Epidermal melanocyte (primary cell): ENCODE data around the gene TFRC.
"Not testable (repeated sequence)": the region's sequence is repeated elsewhere in the genome, so short reads cannot be mapped to it uniquely, and the experiment has no call there.

Source experiments
- DNase-seq: peaks from one replicate; pipeline ENCODE4 v3.0.0; 2011; ENCODE audit warnings: low spot score; ENCODE audit not compliant: insufficient read length

The TFRC gene

DNA sequence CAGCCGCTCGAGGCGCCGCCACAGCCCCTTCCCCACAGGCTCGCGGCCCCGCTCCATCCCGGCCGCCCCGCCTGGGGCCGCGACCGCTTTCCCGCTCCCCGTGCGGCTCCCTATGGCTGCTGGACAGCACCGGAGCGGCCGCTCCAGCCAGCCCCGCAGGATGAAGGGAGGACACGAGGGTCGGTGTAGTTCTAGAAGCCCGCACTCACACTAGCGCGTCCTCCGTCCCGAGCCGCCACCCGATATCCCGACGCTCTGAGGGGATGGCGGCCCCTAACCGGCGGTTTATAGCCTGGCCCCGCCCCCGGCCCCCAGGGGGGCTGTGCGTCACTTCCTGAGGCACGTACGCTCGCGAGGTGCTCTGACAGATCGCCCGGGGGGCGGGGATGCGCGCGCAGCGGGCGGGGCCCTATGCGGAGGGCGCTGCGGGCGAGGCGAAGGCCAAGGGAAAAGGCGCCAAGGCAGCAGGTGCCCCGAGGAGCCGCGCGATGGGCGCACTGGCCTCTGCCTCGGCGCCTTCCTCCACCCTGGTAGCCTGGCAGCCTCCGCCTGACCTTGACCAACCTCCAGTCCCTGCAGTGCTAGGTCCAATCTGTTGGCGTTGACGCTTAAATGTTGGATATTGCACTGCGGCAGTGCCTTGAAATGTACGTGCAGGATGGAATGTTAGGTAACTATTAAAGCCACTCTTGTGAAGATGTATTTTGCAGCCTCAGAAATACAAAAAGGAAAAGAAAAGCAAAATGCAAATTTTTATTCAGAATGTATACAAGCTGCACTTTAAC lies at the start of gene TFRC:
TFRC (minus strand) TSS at position 257 of the 785 bp plus-strand sequence. CDS start 4,991 bp downstream, outside the sequence.
- peak; percentile 94 for DNase-seq

DNA sequence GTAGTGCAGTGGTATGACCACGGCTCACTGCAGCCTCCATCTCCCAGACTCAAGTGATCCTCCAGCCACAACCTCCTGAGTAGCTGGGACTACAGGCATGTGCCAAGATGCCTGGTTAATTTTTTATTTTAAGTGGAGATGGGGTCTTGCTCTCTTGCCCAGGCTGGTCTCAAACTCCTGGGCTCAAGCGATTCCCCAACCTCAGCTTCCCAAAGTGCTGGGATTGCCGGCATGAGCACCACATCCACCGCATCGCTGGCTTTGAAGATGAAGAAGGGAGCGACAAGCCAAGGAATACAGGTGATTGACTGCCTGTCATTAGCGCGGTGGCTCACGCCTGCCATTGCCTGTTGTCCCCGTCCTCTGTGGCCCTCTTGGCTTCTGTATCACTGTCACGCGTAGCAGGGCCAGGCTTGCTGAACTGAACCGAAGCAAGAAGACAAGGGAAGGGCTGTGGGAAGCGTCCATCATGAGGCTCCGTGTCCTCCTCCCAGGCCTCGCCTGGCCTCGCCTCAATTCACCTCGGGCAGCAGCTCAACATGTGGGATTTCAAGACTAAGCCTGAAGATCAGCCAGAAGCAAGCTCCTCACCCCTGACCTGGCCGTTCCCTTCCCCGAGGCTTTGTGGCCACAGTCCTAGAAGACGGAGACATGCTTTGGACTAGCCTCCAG lies 46.4 kb upstream of the TFRC start:
- no peak for DNase-seq

DNA sequence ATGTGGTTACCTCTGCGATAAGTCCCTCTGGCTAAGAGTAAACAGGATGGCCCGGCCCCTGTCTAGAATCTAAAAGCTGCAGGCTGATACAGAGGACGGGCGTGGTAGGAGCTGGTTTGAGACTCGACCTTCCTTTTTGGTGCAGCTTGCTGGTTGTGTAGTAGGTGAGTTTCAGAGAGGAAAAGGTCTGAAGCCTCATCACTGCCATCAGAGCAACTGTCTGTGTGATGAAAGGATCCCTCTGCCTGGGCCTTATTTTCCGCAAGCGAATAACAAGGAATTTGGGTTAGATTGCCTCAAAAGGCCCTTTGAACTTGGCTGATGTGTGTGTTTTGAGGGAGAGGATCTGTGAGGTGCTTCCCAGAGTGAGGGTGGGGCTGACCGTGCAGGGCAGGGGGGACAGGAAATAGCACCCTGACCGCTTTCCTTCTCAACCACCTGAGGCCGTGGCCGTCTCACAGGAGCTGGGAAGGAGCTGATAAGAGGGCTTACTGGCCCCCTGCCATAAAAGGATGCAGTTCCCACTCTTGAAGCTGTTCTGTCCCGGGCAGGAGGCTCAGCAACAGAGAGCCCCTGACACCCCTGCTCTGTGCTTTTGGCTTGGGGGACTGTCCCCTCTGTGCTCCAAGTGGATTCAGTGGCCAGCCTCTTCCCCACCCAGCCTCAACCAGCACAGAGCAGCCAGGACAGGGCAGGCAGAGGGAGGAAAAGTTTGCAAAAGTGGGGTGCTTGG lies 45.6 kb upstream of the TFRC start:
- DNase-seq: no peak

DNA sequence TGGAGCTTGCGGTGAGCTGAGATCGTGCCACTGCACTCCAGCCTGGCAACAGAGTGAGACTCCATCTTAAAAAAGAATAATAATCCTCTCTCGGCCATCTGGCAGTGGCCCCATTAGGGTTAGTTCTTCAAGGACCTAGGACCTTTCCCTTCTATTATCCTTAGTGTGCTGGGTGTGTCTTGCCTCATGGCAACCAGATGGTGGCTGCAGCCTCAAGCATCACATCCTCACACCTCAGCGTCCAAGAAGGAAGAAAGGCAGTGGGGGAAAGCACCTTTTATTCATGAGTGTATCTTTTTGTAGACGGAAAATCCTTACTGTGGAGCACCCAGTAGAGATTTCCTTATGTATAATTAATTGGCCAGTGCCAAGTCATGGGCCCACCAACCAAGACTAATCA lies 42.7 kb upstream of the TFRC start:
- DNase-seq: no peak

DNA sequence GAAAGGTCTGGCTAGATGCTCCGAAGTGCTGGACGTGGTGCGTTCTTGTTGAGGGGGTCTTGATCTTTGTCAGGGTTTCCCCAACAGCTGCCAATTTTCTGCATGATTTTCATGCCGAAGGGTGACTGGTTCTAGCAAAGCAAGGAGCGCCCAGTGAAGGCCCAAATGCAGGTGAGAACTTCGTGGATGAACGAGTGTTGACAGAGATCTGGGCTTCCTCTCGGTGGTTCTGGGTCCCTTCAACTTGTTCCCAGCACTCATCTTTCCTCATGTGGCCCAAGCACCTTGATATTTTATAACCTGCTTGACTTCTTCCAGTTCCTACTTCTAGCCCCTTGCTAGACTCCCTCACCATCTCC lies 40.8 kb upstream of the TFRC start:
- no peak for DNase-seq

DNA sequence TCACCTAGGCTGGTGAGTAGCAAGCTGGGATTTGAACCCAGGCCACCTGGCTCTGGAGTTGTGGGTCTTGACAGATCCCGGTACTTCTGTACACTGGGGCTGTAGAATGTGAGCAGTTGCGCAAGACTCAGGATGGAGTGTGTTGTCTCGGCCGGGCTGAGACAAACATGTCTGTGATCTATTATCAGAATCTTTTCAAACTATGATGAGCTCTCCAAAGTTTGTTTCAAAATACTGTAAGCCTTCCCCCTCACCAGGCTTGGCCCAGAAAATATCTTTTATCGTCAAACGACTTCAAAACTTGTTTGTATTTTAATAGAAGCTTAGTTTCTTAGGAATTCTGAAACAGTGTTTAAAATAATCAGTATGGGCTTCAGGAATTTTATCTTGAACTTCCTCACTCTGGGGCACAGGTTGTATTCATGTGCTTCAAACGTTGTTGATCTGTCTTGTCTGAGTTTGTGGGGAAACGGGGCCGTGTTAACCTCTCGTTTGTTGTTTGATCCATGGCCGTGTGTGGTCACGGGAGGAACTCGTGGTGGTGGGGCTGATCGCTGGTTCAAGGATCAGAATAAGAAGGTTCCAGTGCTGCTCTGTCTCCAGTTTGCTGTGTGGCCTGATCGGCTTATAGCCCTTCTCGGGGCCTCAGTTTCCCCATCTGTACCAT lies 40.3 kb upstream of the TFRC start:
- DNase-seq: no peak

DNA sequence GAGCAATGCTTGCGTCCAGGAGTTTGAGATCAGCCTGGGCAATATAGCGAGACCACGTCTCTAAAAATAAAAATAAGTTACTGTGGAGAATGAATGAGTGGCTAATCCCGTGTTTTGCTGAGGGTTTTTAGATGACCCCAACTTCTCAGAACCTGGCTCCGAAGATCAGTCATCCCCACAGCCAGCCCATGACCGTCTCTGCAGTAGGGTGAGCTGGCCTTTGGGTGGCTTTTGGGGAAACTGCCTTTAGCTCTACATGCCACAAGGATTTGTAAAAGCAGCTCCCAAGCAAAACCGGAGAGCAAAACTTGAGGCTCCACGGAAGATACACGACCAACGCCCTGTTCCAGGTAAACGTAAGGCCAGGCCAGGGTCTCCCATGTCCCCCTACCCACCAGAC lies 39.2 kb upstream of the TFRC start:
- DNase-seq: no peak

DNA sequence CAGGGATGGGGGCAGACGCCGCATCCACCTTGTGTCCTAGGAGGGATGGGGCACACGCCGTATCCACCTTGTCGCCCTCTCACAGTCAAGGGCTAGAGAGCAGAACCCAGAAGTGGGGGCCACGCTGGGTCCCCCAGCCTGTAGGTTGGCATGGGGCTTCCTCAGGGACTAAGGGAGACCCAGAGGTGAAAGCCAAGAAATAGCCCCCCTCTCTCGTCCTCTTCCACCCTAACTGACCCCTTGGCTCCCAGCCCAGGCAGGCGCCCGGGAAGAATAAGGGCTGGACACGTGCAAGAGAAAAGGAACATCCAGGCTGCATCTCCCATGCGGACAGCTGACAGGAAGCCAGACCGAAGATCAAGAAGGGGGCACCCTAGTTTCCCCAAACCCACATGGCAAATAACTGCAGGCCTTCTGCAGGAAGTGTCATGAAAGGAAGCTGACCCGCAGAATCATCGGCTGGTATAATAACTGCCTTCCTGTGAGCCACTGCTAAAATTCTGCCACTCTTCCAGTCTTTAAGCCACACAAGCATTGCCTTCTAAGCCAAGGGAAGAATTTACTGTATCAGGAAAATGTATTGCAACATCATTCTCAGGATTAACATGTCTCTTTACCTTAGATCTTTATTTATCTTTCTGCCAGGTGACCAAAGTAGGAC lies 38.5 kb upstream of the TFRC start:
- DNase-seq: no peak

DNA sequence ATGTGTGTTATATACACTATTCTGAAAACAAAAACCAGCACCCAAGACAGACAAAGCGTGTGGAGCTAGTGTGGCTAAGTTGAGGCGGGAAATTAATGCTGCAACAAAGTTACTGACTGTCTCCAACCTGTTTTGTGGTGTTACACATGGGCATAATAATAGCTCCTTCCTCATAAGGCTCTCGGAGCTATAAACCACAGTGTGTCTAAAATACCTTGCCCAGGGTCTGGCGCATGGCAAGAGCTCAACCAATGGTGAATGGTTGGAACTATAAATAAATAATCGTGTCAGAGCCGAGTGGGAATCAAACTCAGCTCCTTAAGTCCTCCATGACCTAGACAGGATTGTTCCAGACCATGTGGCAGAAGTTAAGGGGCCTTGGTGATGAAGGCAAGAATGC lies 35.9 kb upstream of the TFRC start:
- no peak for DNase-seq

DNA sequence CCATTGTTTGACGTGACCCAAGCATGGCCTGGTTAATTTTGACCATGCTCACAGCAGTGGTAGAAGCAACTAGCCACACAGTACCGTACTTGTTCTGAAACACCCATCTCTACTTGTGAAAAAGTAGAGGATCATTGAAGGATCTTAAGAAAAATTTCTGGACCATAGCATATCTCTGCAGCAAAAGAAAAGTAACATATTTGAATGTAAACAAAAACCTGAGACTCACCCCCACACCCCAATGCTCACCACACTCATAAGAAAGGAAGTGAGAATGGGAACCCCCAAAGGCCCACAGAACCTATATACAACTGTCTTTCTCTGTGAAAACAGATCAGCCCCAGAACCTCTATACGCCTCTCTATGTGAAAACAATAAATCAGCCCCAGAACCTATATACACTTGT lies 33.8 kb upstream of the TFRC start:
- no peak for DNase-seq

DNA sequence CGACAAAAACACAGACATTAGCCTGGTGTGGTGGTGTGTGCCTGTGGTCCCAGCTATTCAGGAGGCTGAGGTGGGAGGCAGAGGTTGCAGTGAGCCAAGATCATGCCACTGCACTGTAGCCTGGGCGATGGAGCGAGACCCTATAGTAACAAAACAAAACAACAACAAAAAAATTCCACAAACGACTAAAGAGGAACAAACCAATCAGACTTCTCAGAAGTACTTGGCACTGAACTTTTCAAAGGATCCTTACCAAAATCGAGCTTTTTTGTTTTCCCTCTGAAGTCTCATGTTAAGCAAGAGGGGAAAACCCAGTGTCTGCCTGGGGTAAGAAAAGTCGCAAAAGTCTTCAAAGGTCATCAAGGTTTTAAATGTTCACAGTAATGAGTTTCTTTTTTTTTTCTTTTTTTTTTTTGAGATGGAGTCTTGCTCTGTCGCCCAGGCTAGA lies 30.1 kb upstream of the TFRC start:
- no peak for DNase-seq

DNA sequence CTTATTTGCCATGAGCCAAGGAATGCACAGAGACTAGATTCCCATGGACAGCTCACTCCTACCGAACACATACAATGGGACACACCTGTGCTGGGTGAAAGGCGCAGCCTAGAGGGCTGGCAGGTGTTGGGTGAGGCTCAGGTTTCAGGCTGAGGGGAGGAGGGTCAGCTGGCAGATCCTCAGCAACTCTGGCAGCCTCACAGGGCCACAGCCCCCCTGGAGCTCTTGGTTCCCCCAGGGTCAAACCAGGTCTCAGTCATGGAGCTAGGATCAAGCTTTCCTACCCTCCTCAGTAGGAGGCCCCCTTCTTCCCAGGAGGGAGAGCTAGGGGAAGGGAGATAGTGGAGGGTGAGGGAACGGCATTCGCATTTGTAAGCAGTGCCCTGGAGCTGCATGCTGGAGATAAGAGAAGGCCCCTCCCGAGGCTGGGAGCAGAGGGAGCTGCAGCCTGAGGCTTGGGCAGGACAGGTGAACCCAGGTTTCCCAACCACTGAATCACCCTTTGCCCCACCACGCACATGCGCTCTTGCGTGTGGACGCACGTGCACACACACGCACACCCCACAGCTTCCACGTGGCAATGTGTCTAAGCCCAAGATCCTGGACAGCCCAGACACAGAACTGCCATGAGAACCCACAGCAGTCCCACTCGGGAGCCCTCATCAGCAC lies 26.3 kb upstream of the TFRC start:
- DNase-seq: no peak

DNA sequence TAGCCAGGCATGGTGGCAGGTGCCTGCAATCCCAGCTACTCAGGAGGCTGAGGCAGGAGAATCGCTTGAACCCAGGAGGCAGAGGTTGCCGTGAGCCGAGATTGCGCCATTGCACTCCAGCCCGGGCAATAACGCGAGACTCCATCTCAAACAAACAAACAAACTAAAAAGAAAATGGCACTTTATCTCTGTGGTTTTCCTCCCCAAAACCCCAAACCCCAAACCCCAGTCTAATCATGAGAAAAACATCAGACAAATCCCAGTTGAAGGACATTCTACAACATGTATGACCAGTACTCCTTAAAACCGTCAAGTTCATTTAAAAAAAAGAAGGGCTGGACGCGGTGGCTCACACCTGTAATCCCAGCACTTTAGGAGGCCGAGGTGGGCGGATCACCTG lies 22.8 kb upstream of the TFRC start:
- not testable (repeated sequence) for DNase-seq

DNA sequence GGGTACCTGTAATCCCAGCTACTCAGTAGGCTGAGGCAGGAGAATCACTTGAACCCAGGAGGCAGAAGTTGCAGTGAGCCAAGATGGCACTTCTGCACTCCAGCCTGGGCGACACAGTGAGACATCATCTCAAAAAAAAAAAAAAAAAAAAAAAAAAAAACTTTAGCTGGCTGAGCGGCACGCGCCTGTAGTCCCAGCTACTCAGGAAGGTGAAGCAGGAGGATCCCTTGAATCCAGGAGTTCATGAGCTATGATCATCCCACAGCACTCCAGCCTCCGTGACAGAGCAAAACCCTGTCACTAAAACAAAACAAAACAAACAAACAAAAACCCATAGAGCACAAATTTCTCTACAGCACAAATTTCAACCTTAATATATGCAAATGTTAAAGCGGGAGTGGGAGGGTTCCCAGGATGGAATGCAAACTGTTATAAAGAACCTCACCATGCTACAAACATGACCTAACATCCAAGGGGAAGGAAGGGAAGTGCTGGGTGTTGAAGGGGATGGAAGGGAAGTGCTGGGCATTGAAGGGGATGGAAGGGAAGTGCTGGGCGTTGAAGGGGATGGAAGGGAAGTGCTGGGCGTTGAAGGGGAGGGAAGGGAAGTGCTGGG lies 16.6 kb upstream of the TFRC start:
- DNase-seq: not testable (repeated sequence)

DNA sequence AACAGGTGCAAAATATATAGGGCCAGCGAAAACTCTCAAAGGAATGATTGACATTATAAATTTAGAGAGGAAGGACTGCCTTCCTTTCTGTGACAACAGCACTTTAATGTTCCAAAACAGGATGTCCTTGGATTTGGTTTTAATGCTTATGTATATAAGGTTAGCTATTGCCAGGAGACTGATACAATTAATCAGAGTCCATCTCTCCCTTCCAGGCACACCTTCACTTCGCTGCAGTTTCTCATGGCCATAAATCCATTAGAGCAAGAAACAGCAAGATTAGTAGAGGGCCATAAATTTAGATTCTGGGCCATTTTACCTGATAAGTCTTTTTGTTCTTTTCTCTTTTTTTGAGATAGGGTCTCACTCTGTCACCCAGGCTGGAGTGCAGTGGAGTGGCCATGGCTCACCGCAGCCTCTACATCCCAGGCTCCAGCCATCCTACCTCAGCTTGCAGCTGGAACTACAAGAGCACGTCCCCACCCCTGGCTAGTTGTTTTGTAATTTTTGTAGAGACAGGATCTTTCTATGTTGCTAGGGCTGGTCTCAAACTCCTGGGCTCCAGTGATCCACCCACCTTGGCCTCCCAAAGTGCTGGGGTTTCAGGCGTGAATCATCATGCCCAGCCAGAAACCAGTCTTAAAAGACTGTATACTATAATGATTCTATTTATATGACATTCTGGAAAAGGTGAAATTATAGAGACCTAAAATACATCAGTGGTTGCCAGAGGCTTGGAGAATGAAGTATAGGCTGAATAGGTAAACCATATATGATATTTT lies 15.7 kb upstream of the TFRC start:
- no peak for DNase-seq

DNA sequence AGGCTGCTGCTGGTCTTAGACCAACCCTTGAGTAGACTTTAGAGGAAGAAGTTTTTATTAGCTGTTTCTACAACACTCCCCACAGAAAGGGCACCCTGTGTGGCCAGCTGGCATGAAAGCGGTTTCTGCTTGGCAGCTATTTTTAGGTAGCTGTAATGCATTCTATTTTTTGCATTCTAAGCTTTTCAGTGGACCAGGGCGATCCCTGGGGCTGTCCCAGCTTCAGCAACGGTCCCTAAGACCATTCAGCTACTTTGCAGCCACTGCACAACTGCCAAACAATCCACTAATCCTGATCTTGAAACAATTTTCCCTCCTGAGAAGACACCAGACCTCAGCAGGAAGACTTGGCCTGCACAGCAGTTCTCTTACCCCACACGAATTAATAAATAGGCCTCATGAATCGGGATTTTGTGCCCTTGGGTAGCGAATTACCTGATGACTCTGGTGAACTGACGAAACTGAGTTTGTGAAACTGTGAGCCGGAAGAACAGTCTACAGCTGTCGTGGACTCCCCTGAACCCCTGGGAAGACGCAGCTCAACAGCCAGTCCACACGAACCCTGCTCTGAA lies 14.6 kb upstream of the TFRC start:
- DNase-seq: peak; percentile 40

DNA sequence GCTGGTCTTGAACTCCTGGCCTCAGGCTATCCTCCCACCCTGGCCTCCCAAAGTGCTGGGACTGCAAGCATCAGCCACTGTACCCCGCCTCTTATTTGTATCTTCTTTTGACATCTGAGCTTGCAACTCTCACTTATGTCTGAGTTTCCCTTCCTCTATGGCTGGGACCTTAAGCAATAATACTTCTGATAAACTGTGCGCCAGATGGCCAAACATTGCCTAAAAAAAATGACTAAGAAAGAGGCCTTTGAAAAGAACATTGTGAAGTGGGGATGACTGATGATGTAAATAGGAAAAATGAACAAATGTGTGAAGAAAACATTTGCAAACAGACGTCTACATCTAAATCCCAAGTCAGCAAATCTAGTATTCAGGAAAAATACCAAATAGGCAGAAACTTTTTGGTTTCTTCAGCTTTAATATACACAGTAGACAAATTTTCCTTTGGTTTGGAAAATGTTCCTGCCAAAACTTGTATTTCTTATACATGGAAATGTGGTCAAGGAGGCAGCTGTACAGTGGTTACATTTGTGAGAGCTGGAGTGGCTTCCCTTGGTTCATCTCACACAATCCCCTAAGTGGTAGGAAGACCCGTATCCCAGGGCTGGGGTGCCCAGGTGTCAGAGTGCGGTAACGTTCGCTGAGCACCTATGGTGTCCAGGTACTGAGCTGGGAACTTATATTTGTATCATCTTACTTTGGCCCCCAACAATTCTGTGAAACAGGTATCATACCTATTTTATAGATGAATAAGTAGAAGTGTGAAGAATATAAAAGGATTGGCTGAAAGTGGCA lies 11.6 kb upstream of the TFRC start:
- DNase-seq: no peak

DNA sequence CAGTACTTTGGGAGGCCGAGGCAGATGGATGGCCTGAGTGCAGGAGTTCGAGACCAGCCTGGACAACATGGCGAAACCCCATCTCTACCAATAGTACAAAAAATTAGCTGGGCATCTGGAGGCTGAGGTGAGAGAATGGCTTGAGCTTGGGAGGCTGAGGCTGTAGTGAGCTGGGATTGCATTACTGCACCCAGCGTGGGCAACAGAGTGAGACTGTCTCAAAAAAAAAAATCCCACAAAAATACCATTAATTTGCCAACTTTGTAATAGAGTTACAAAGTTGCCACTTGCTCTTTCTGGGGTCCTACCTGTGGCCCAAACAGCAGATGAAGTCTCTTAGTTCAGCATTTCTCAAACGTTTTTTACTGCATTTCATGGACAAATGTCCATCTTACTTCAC lies 6.0 kb upstream of the TFRC start:
- DNase-seq: no peak
